Measurements from ENCODE around the gene C1QC.
"Not testable (repeated sequence)": the region's sequence is repeated elsewhere in the genome, so short reads cannot be mapped to it uniquely, and the experiment has no call there.

Gene C1QC

GRCh38 chr1:22665752-22666151 lies 22.3 kb downstream of the C1QC start:
- no peaks in the 10 kb centered on the region for H3K36me3 ChIP-seq (ENCODE audit: control insufficient read depth, low read length)
- no peaks in the 10 kb centered on the region for H3K9me3 ChIP-seq (ENCODE audit: control insufficient read depth, insufficient read depth, low read length)
- no peaks in the 10 kb centered on the region for H3F3A ChIP-seq (ENCODE audit: control insufficient read depth, insufficient read depth)
- H3K79me2 ChIP-seq (ENCODE audit: control insufficient read depth, low read length), result no peaks in the 10 kb centered on the region
- H3K9me2 ChIP-seq (replicated peaks; ENCODE audit: control insufficient read depth, low read length), result no peaks in the 10 kb centered on the region
- H3K27me3 ChIP-seq (ENCODE audit: control insufficient read depth, low read length), result peaks cover 3% of the 10 kb centered on the region; the same call in 1 of the 2 replicates
- H4K20me1 ChIP-seq (ENCODE audit: control insufficient read depth, insufficient read depth, low read depth, low read length), result no peaks in the 10 kb centered on the region; the same call in 1 of the 2 replicates
- no peak overlapping the region for H3K27ac ChIP-seq (ENCODE audit: low read depth, low read length)
- H3K4me1 ChIP-seq (ENCODE audit: control insufficient read depth, low read length), result no peaks in the 10 kb centered on the region
- TF ChIP-seq EZH2phosphoT487 (IDR thresholded peaks at IDR 0.05; ENCODE audit: borderline replicate concordance, low read length), result no peak
- no peak for TF ChIP-seq CTCF (IDR thresholded peaks at IDR 0.05; ENCODE audit: low read depth, low read length, poor library complexity, severe bottlenecking)
- no peak overlapping the region for H3K4me2 ChIP-seq (ENCODE audit: low read length)
- H3K4me3 ChIP-seq (ENCODE audit: low read length), result no peak overlapping the region

GRCh38 chr1:22666412-22666811 lies 23.0 kb downstream of the C1QC start:
- H3K27ac ChIP-seq (ENCODE audit: low read depth, low read length), result no peak overlapping the region
- H3K9me3 ChIP-seq (ENCODE audit: control insufficient read depth, insufficient read depth, low read length), result no peaks in the 10 kb centered on the region
- H3K4me1 ChIP-seq (ENCODE audit: control insufficient read depth, low read length), result no peaks in the 10 kb centered on the region
- no peaks in the 10 kb centered on the region for H3K9me2 ChIP-seq (replicated peaks; ENCODE audit: control insufficient read depth, low read length)
- H4K20me1 ChIP-seq (ENCODE audit: control insufficient read depth, insufficient read depth, low read depth, low read length), result no peaks in the 10 kb centered on the region; the same call in 1 of the 2 replicates
- H3F3A ChIP-seq (ENCODE audit: control insufficient read depth, insufficient read depth), result no peaks in the 10 kb centered on the region
- H3K4me2 ChIP-seq (ENCODE audit: low read length), result no peak overlapping the region
- H3K36me3 ChIP-seq (ENCODE audit: control insufficient read depth, low read length), result no peaks in the 10 kb centered on the region
- no peak for TF ChIP-seq EZH2phosphoT487 (IDR thresholded peaks at IDR 0.05; ENCODE audit: borderline replicate concordance, low read length)
- TF ChIP-seq CTCF (IDR thresholded peaks at IDR 0.05; ENCODE audit: low read depth, low read length, poor library complexity, severe bottlenecking), result no peak
- H3K27me3 ChIP-seq (ENCODE audit: control insufficient read depth, low read length), result peaks cover 5% of the 10 kb centered on the region; the same call in 1 of the 2 replicates
- H3K4me3 ChIP-seq (ENCODE audit: low read length), result no peak overlapping the region
- H3K79me2 ChIP-seq (ENCODE audit: control insufficient read depth, low read length), result no peaks in the 10 kb centered on the region

- not testable (repeated sequence) for H3K4me1 ChIP-seq (ENCODE audit: control insufficient read depth, low read length); H3K9me3 ChIP-seq (ENCODE audit: control insufficient read depth, insufficient read depth, low read length); H3K27me3 ChIP-seq (ENCODE audit: control insufficient read depth, low read length)
These were observed 25.4 kb downstream of the C1QC start for GRCh38 chr1:22668840-22669239.

GRCh38 chr1:22670352-22670975 lies 27.0 kb downstream of the C1QC start:
- TF ChIP-seq EZH2phosphoT487 (IDR thresholded peaks at IDR 0.05; ENCODE audit: borderline replicate concordance, low read length) (no peak), CTCF (IDR thresholded peaks at IDR 0.05; ENCODE audit: low read depth, low read length, poor library complexity, severe bottlenecking) (no peak)
- Histone ChIP-seq H4K20me1 (ENCODE audit: control insufficient read depth, insufficient read depth, low read depth, low read length) (no peaks in the 10 kb centered on the region; the same call in 1 of the 2 replicates), H3K27ac (ENCODE audit: low read depth, low read length) (no peak overlapping the region), H3K4me3 (ENCODE audit: low read length) (no peak overlapping the region), H3F3A (ENCODE audit: control insufficient read depth, insufficient read depth) (no peaks in the 10 kb centered on the region), H3K36me3 (ENCODE audit: control insufficient read depth, low read length) (no peaks in the 10 kb centered on the region), H3K9me3 (ENCODE audit: control insufficient read depth, insufficient read depth, low read length) (no peaks in the 10 kb centered on the region), H3K4me1 (ENCODE audit: control insufficient read depth, low read length) (no peaks in the 10 kb centered on the region), H3K79me2 (ENCODE audit: control insufficient read depth, low read length) (no peaks in the 10 kb centered on the region), H3K4me2 (ENCODE audit: low read length) (no peak overlapping the region), H3K27me3 (ENCODE audit: control insufficient read depth, low read length) (peaks cover 5% of the 10 kb centered on the region), H3K9me2 (replicated peaks; ENCODE audit: control insufficient read depth, low read length) (no peaks in the 10 kb centered on the region)

More at GRCh38 chr1:22668840-22669239, 25.4 kb downstream of the C1QC start:
- not testable (repeated sequence) for H3F3A ChIP-seq (ENCODE audit: control insufficient read depth, insufficient read depth); H3K9me2 ChIP-seq (replicated peaks; ENCODE audit: control insufficient read depth, low read length); H3K27ac ChIP-seq (ENCODE audit: low read depth, low read length); H4K20me1 ChIP-seq (ENCODE audit: control insufficient read depth, insufficient read depth, low read depth, low read length); H3K79me2 ChIP-seq (ENCODE audit: control insufficient read depth, low read length); H3K4me3 ChIP-seq (ENCODE audit: low read length); H3K36me3 ChIP-seq (ENCODE audit: control insufficient read depth, low read length); H3K4me2 ChIP-seq (ENCODE audit: low read length)
